A673 (cell line): ENCODE measurements around the gene SLC22A4. TPM values are rescaled to one million over a fixed set of nuclear protein-coding genes. Genes with fewer than 3 reads are reported as not detected.
A peak's percentile ranks its signal among the peaks of the same experiment; 100 is the strongest.

ENCODE experiments used
- Bru-seq: library from RNA; stranded (reverse); fragments of 400-500 nt; gene quantifications from one replicate; lab custom pipeline; 2021; lab: Mats Ljungman, UMichigan
- BruChase-seq, 2 experiments: library from RNA; stranded (reverse); fragments of 400-500 nt; gene quantifications; one replicate each; lab custom pipeline; 2021; lab: Mats Ljungman, UMichigan
- BruUV-seq: library from RNA; stranded (reverse); fragments of 400-500 nt; replicated peaks from 2 replicates; lab custom pipeline; 2021; lab: Mats Ljungman, UMichigan
- CTCF ChIA-PET: fragments of 300-600 bp; sonication (Branson Sonifier 250); formaldehyde crosslinking; loops from one replicate; lab custom pipeline; 2022; ENCODE audit warnings: antibody characterized with exemption; lab: Charles Lee
- POLR2A ChIA-PET: fragments of 300-600 bp; sonication (Branson Sonifier 250); formaldehyde crosslinking; loops from one replicate; lab custom pipeline; 2022; ENCODE audit warnings: antibody characterized with exemption; ENCODE audit not compliant: low non-redundant PET; lab: Charles Lee
- DNase-seq: peaks from one replicate; pipeline ENCODE4 v3.0.0-alpha.2; 2015; ENCODE audit warnings: low spot score
- H3K27ac ChIP-seq: fragments of 200-600 bp; sonication (generic); 2 replicates; pipeline ENCODE4 v1.5.1; 2016; ENCODE audit warnings: mixed run types, low read depth, mild to moderate bottlenecking, mixed read lengths, antibody characterized with exemption, low read length; ENCODE audit not compliant: poor library complexity, severe bottlenecking
- H3K27me3 ChIP-seq: fragments of 200-600 bp; sonication (generic); replicated peaks from 2 replicates; pipeline ENCODE4 v1.6.1; 2017; ENCODE audit warnings: mixed run types, low read depth, mild to moderate bottlenecking, mixed read lengths, antibody characterized with exemption, low read length; ENCODE audit not compliant: insufficient read depth, poor library complexity
- H3K36me3 ChIP-seq: fragments of 200-600 bp; sonication (generic); 2 replicates; pipeline ENCODE4 v1.6.1; 2016; ENCODE audit warnings: mixed run types, mild to moderate bottlenecking, mixed read lengths, antibody characterized with exemption, low read length; ENCODE audit not compliant: insufficient read depth, poor library complexity, severe bottlenecking
- H3K4me1 ChIP-seq: fragments of 200-600 bp; sonication (generic); 2 replicates; pipeline ENCODE4 v1.6.1; 2017; ENCODE audit warnings: mixed run types, mild to moderate bottlenecking, mixed read lengths, antibody characterized with exemption, low read length; ENCODE audit not compliant: insufficient read depth, poor library complexity, severe bottlenecking
- H3K4me3 ChIP-seq: fragments of 200-600 bp; sonication (generic); 2 replicates; pipeline ENCODE4 v1.5.1; 2016; ENCODE audit warnings: low read depth, mixed run types, mild to moderate bottlenecking, mixed read lengths, low read length; ENCODE audit not compliant: poor library complexity, severe bottlenecking
- H3K9me3 ChIP-seq: fragments of 200-600 bp; sonication (generic); 2 replicates; pipeline ENCODE4 v1.6.1; 2016; ENCODE audit warnings: mixed run types, low read depth, mild to moderate bottlenecking, mixed read lengths, antibody characterized with exemption, low read length; ENCODE audit not compliant: poor library complexity, severe bottlenecking
- CTCF ChIP-seq: fragments of 300-800, 200-600 bp; sonication (generic); conservative IDR thresholded peaks from 2 replicates; pipeline ENCODE4 v1.5.1; 2017; ENCODE audit warnings: low read depth, mild to moderate bottlenecking, antibody characterized with exemption, low read length, moderate library complexity, mixed read lengths
- EZH2 ChIP-seq: fragments of 200-600 bp; sonication (generic); IDR thresholded peaks from 2 replicates; pipeline ENCODE4 v1.6.1; 2017; ENCODE audit warnings: borderline replicate concordance, low read depth, mild to moderate bottlenecking, mixed read lengths, antibody characterized with exemption, low read length; ENCODE audit not compliant: poor library complexity, severe bottlenecking
- intact Hi-C: fragments of 100-400 bp; cut with micrococcal nuclease; formaldehyde crosslinking; loops from one replicate; pipeline ENCODE4 v1.10.0; 2022; ENCODE audit not compliant: unreplicated experiment
- long read RNA-seq: library from polyadenylated mRNA; stranded (forward); transcript quantifications from one replicate; pipeline ENCODE4 v2.0.0, GENCODE V29; 2022
- total RNA-seq: library from RNA; stranded (reverse); gene quantifications from 2 replicates; pipeline ENCODE4 v1.2.3, GENCODE V29; 2021

SLC22A4 gene
- total RNA-seq, result 0.42 and 0.99 TPM in 2 replicates
- Bru-seq, nascent RNA, result percentile 38 among the genes with signal in this experiment
- percentile 35 among the genes with signal in this experiment for BruChase-seq, experiment 1, labeled RNA remaining after a 2-hour chase
- percentile 34 among the genes with signal in this experiment for BruChase-seq, experiment 2, labeled RNA remaining after a 6-hour chase
- long read RNA-seq, result 0 reads

DNA sequence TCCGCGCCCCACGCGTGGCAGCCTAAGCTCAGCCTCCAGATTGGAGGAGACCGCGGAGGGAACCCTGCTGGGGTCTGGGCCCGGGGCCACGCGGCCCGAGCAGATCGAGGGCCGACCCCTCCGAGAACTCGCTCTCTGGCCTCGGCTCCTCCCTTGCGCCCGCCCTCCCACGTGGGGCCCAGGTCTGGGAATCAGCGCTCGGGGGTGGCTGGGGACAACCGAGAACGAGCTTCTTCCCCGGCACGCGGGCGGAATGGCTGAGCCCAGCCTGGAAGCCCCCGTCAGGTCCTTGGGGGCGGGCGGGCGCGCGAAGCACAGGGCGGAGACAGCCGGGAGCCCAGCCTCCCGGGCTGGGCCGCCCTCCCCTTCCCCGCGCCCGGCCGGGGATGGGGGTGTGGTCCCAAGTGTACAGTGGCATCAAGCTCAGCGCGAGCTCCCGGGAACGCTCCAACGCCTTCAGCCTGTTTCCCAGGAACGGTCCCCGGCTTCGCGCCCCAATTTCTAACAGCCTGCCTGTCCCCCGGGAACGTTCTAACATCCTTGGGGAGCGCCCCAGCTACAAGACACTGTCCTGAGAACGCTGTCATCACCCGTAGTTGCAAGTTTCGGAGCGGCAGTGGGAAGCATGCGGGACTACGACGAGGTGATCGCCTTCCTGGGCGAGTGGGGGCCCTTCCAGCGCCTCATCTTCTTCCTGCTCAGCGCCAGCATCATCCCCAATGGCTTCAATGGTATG, at the start of gene SLC22A4:
Gene SLC22A4, plus strand, starts transcription at position 403 of the 736 bp plus-strand sequence. Its CDS starts 223 bp downstream, at position 626.
- ChIA-PET POLR2A (interaction anchor here (0.6 to 0.7 kb wide), 2 partner anchors 15 to 24 kb away, joined by 3 read pairs; no protein-coding TSS in a partner anchor), CTCF (interaction anchor here (1.0 kb wide), 1 partner anchor 207 kb away, joined by 6 read pairs; no protein-coding TSS in a partner anchor)
- peak; percentile 97 for DNase-seq
- Histone ChIP-seq H3K36me3 (no peaks in the 10 kb centered on the region), H3K27me3 (no peaks in the 10 kb centered on the region), H3K9me3 (no peaks in the 10 kb centered on the region), H3K4me1 (peaks cover 12% of the 10 kb centered on the region), H3K27ac (peak within 1 kb of the TSS; percentile 87), H3K4me3 (peak within 1 kb of the TSS; percentile 60)
- intact Hi-C loops, result no loop called here
- TF ChIP-seq CTCF (no peak), EZH2 (no peak)
- BruUV-seq, result no TSS peak

DNA sequence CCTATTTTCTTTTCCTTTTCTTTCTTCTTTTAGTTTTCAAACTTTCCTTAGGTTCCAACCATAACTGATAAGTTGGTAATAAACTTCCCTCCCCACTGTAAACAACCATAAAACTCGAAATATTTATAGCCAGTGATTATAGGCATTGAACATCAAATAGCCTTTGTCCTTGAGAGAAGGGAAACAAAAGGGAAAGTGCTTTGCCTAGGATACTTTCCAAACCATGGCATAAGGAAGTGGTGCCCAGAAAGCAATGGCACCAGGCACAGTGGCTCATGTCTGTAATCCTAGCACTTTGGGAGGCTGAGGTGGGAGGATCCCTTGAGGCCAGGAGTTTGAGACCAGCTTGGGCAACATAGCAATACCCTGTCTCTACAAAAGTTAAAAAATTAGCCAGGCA, 48.6 kb upstream of the SLC22A4 start:
- POLR2A ChIA-PET, result no interaction called here
- intact Hi-C loops, result no loop called here
- no TSS peak for BruUV-seq

DNA sequence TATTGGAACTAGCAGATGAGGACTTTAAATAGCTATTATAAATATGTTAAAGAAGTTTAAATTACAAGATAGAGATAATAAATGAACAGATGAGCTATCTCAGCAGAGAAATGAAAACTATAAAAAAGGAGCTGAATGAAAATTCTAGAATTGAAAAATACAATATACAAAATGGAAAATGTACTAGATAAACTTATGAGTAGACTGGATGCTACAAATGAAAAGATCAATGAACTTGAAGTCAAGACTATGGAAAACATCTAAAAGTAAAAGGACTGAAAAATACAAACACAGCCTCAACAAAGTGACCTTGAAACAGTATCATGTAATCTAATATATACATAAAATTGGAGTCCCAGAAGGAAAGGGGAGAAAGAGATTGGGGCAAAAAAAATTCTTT, 47.4 kb upstream of the SLC22A4 start:
- ChIA-PET CTCF (no interaction called here), POLR2A (no interaction called here)
- Histone ChIP-seq H3K4me3 (no peak overlapping the region), H3K36me3 (no peaks in the 10 kb centered on the region), H3K27ac (no peak overlapping the region), H3K9me3 (peaks cover 6% of the 10 kb centered on the region), H3K27me3 (no peaks in the 10 kb centered on the region), H3K4me1 (no peaks in the 10 kb centered on the region)
- no peak for DNase-seq
- BruUV-seq, result no TSS peak
- intact Hi-C loops, result no loop called here
- TF ChIP-seq CTCF (no peak), EZH2 (no peak)

More for the DNA sequence above, 48.6 kb upstream of the SLC22A4 start:
- Histone ChIP-seq H3K27ac (no peak overlapping the region), H3K4me1 (no peaks in the 10 kb centered on the region), H3K4me3 (no peak overlapping the region), H3K27me3 (no peaks in the 10 kb centered on the region), H3K9me3 (peaks cover 6% of the 10 kb centered on the region), H3K36me3 (no peaks in the 10 kb centered on the region)
- CTCF ChIA-PET, result no interaction called here
- no peak for TF ChIP-seq EZH2
- TF ChIP-seq CTCF, result no peak
- DNase-seq, result no peak
